Measurements from ENCODE around the gene PLGRKT. TPM values are rescaled to one million over a fixed set of nuclear protein-coding genes. Genes with fewer than 3 reads are reported as not detected.

The PLGRKT gene
- total RNA-seq, 1 donor from 2014 or later: 15.9 TPM

DNA sequence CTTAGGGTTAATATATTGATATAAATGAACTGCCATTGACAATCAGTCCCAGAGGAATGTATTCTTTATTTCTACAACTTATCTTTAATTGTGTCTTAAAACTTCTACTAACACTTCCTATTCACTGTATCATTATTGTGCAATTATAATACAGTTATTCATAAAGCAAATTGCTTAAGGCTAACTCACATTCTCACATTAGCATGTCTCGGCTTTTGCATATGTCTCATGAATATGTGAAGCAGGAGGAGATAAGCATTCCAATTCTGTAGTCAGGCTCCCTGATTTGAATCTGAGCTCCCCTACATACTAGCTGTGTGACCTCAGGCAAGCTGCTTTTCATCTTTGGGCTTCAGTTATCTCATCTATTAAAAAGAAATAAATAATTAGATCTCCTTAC is 45.4 kb downstream of the PLGRKT start:
- H3K4me1 ChIP-seq: no peaks in the 10 kb centered on the region
- no peaks in the 10 kb centered on the region for H3K9me3 ChIP-seq
- H3K27me3 ChIP-seq (ENCODE audit: low read depth): no peaks in the 10 kb centered on the region
- H3K36me3 ChIP-seq: no peaks in the 10 kb centered on the region
- no peak overlapping the region for H3K27ac ChIP-seq
- no peak for DNase-seq
- intact Hi-C loops (cut with DNase I): no loop called here
- no peak overlapping the region for H3K4me3 ChIP-seq
- no peak for TF ChIP-seq CTCF (IDR thresholded peaks at IDR 0.05)
- no peak for ATAC-seq

GRCh38 chr9:5389109-5389732 is 48.5 kb downstream of the PLGRKT start:
- ATAC-seq: peak in 1 of 2 donors; percentile 17
- no peaks in the 10 kb centered on the region for H3K4me1 ChIP-seq
- no peak overlapping the region for H3K4me3 ChIP-seq
- no peak for TF ChIP-seq CTCF (IDR thresholded peaks at IDR 0.05)
- H3K27me3 ChIP-seq (ENCODE audit: low read depth): no peaks in the 10 kb centered on the region
- H3K9me3 ChIP-seq: no peaks in the 10 kb centered on the region
- no peak overlapping the region for H3K27ac ChIP-seq
- H3K36me3 ChIP-seq: no peaks in the 10 kb centered on the region
- DNase-seq: no peak
- intact Hi-C loops (cut with DNase I): no loop called here

DNA sequence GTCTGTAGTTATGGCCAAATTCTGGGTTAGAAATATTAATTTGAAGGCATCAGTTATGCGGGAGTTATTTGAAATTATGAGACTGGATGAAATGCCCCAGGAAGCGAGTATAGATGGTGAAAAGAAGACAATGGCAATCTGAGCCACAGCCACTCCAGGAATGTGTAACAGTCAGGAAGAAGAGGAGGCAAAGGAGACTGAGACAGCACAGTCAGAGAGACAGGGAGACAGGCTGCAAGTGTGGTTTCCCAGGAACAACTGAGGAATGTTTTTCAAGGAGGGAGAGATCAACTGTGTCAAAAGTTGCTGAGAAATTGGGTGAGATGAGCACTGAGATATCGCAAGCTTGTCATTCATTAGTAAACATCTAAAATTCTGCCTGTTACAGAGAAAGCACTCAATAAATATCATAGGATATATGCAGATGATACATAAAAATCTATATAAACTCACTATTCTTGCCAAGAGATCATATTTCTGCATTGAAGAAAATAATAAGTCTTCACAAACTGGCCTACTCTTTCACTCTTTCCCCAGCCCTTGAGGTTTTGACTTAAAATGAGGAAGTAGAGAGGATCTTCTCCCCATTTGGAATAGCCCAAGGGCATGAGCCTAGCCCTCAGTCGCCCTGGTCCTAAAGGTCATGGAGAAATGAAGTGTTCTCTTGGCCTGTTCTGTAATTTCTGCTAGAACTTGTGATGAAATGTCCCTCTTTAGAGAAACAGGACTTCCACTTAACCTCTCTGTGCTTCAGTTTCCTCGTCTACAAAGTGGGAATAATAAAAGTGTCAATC is 49.5 kb downstream of the PLGRKT start:
- Histone ChIP-seq H3K27me3 (ENCODE audit: low read depth) (no peaks in the 10 kb centered on the region), H3K9me3 (no peaks in the 10 kb centered on the region), H3K36me3 (no peaks in the 10 kb centered on the region), H3K4me1 (no peaks in the 10 kb centered on the region), H3K27ac (no peak overlapping the region), H3K4me3 (no peak overlapping the region)
- intact Hi-C loops (cut with DNase I): no loop called here
- ATAC-seq (peak in 1 of 2 donors; percentile 69), DNase-seq (no peak)
- TF ChIP-seq CTCF (IDR thresholded peaks at IDR 0.05): no peak

- no peaks in the 10 kb centered on the region for H3K9me3 ChIP-seq
- no peaks in the 10 kb centered on the region for H3K27me3 ChIP-seq (ENCODE audit: low read depth)
- ATAC-seq (no peak), DNase-seq (no peak)
- no peaks in the 10 kb centered on the region for H3K36me3 ChIP-seq
- TF ChIP-seq CTCF (IDR thresholded peaks at IDR 0.05): no peak
- no peaks in the 10 kb centered on the region for H3K4me1 ChIP-seq
- H3K27ac ChIP-seq: no peak overlapping the region
- intact Hi-C loops (cut with DNase I): no loop called here
- H3K4me3 ChIP-seq: no peak overlapping the region
These were observed 53.3 kb downstream of the PLGRKT start for GRCh38 chr9:5384436-5384835.

- DNase-seq (no peak), ATAC-seq (no peak)
- TF ChIP-seq CTCF (IDR thresholded peaks at IDR 0.05): no peak
- intact Hi-C loops (cut with DNase I): no loop called here
- H3K4me3 ChIP-seq: no peak overlapping the region
- H3K36me3 ChIP-seq: no peaks in the 10 kb centered on the region
- no peaks in the 10 kb centered on the region for H3K27me3 ChIP-seq (ENCODE audit: low read depth)
- H3K9me3 ChIP-seq: no peaks in the 10 kb centered on the region
- no peaks in the 10 kb centered on the region for H3K4me1 ChIP-seq
- H3K27ac ChIP-seq: no peak overlapping the region
These were observed 55.2 kb downstream of the PLGRKT start for GRCh38 chr9:5382479-5382878.
